HCT116 (cell line): ENCODE results near the gene INPP4A. TPM values are rescaled to one million over a fixed set of nuclear protein-coding genes. Genes with fewer than 3 reads are reported as not detected.

Source experiments
- ATAC-seq: fragments of 200-7000 bp; cut with Tn5 transposase; 2 replicates; pipeline ENCODE4 v1.9.1; 2020; ENCODE audit warnings: mild to moderate bottlenecking, moderate library complexity
- BruUV-seq: library from RNA; stranded (reverse); fragments of 400-500 nt; replicated peaks from 2 replicates; lab custom pipeline; 2021; lab: Mats Ljungman, UMichigan
- CTCF ChIA-PET: fragments of 300-600 bp; sonication (Branson Sonifier 250); formaldehyde crosslinking; loops from one replicate; lab custom pipeline; 2021; ENCODE audit warnings: antibody characterized with exemption; lab: Charles Lee
- POLR2A ChIA-PET: fragments of 300-600, 350-600 bp; sonication (Branson Sonifier 250); formaldehyde crosslinking; loops from one replicate; lab custom pipeline; 2021; ENCODE audit warnings: antibody characterized with exemption; lab: Charles Lee
- RAD21 ChIA-PET, 2 experiments: fragments of 300-600 bp; sonication (Branson Sonifier 250); formaldehyde crosslinking; loops; one replicate each; lab custom pipeline; 2023; ENCODE audit warnings: low total read pairs in 2 of 2; ENCODE audit not compliant: uncharacterized antibody in 2 of 2, unreplicated experiment in 2 of 2, low non-redundant PET in 1 of 2; lab: Charles Lee
- DNase-seq: peaks from one replicate; pipeline ENCODE4 v3.0.0-alpha.2; 2010; ENCODE audit warnings: low read depth, low spot score
- H2AFZ ChIP-seq: fragments of 200-600 bp; shearing (Covaris generic), sonication (generic); 2 replicates; pipeline ENCODE4 v1.6.1; 2017; ENCODE audit warnings: low read depth, mixed run types, mixed read lengths, antibody characterized with exemption, low read length; ENCODE audit not compliant: poor library complexity, severe bottlenecking
- H3K27ac ChIP-seq: 2 replicates; pipeline ENCODE4 v1.5.1; 2012; ENCODE audit warnings: low read depth, low read length
- H3K27me3 ChIP-seq: fragments of 200-600 bp; sonication (generic); 2 replicates; pipeline ENCODE4 v1.6.1; 2016; ENCODE audit warnings: mixed run types, low read length, mixed read lengths; ENCODE audit not compliant: insufficient read depth
- H3K36me3 ChIP-seq, 2 experiments: fragments of 200-500 bp in 1 of 2; fragments of 200-600 bp in 1 of 2; sonication (Bioruptor generic) in 1 of 2; sonication (generic) in 1 of 2; 2 replicates each; pipeline versions ENCODE4 v1.5.1 to v1.6.1; 2014 to 2016; ENCODE audit warnings: low read length in 2 of 2, inconsistent platforms in 1 of 2, mixed read lengths in 1 of 2, mixed run types in 1 of 2; ENCODE audit not compliant: insufficient read depth in 2 of 2, control insufficient read depth in 1 of 2
- H3K4me1 ChIP-seq, 2 experiments: fragments of 200-600 bp in 1 of 2; sonication (generic) in 1 of 2; 2 replicates each; pipeline versions ENCODE4 v1.5.1 to v1.6.1; 2012 to 2017; ENCODE audit warnings: low read length in 2 of 2, inconsistent platforms in 1 of 2, mild to moderate bottlenecking in 1 of 2, mixed read lengths in 1 of 2, mixed run types in 1 of 2, moderate library complexity in 1 of 2; ENCODE audit not compliant: insufficient read depth in 2 of 2, control insufficient read depth in 1 of 2
- H3K4me2 ChIP-seq: fragments of 200-600 bp; sonication (generic); 2 replicates; pipeline ENCODE4 v1.6.1; 2017; ENCODE audit warnings: mixed run types, low read length, mixed read lengths
- H3K4me3 ChIP-seq, 2 experiments: fragments of 200-600 bp in 1 of 2; sonication (generic) in 1 of 2; replicated peaks in 1 of 2; 2 replicates each; pipeline ENCODE4 v1.5.1; 2011 to 2016; ENCODE audit warnings: low read length in 2 of 2, control low read depth in 1 of 2, low read depth in 1 of 2, mild to moderate bottlenecking in 1 of 2, mixed read lengths in 1 of 2, mixed run types in 1 of 2
- H3K79me2 ChIP-seq: fragments of 200-600 bp; sonication (generic); 2 replicates; pipeline ENCODE4 v1.6.1; 2017; ENCODE audit warnings: mild to moderate bottlenecking, mixed run types, low read length, moderate library complexity, mixed read lengths; ENCODE audit not compliant: insufficient read depth
- H3K9ac ChIP-seq: fragments of 200-600 bp; sonication (generic); 2 replicates; pipeline ENCODE4 v1.6.1; 2016; ENCODE audit warnings: low read length, mixed read lengths
- H3K9me2 ChIP-seq: fragments of 200-600 bp; sonication (generic), shearing (Covaris generic); 2 replicates; pipeline ENCODE4 v1.6.1; 2017; ENCODE audit warnings: mixed run types, mild to moderate bottlenecking, moderate library complexity; ENCODE audit not compliant: insufficient read depth
- H3K9me3 ChIP-seq, 2 experiments: fragments of 200-500 bp in 1 of 2; fragments of 200-600 bp in 1 of 2; sonication (Bioruptor generic) in 1 of 2; sonication (generic) in 1 of 2; 2 replicates each; pipeline ENCODE4 v1.6.1; 2014 to 2017; ENCODE audit warnings: low read length in 2 of 2, mixed read lengths in 2 of 2, inconsistent platforms in 1 of 2, low read depth in 1 of 2, mild to moderate bottlenecking in 1 of 2, mixed run types in 1 of 2, moderate library complexity in 1 of 2; ENCODE audit not compliant: control insufficient read depth in 1 of 2, insufficient read depth in 1 of 2
- H4K20me1 ChIP-seq: fragments of 200-600 bp; sonication (generic), shearing (Covaris generic); 2 replicates; pipeline ENCODE4 v1.6.1; 2017; ENCODE audit warnings: mixed run types, mild to moderate bottlenecking, moderate library complexity; ENCODE audit not compliant: insufficient read depth
- CBX3 ChIP-seq: IDR thresholded peaks from 2 replicates; pipeline ENCODE4 v1.6.1; 2012; ENCODE audit warnings: low read depth
- CEBPB ChIP-seq: IDR thresholded peaks from 2 replicates; pipeline ENCODE4 v1.6.1; 2012; ENCODE audit warnings: low read depth
- EGR1 ChIP-seq: IDR thresholded peaks from 2 replicates; pipeline ENCODE4 v1.6.1; 2012; ENCODE audit warnings: low read depth
- EZH2 ChIP-seq: fragments of 200-600 bp; sonication (generic); IDR thresholded peaks from 2 replicates; pipeline ENCODE4 v1.6.1; 2017; ENCODE audit warnings: antibody characterized with exemption, mixed run types
- JUND ChIP-seq: IDR thresholded peaks from 2 replicates; pipeline ENCODE4 v1.6.1; 2012
- POLR2A ChIP-seq: IDR thresholded peaks from 2 replicates; pipeline ENCODE4 v1.7.0; 2011; ENCODE audit warnings: borderline replicate concordance; ENCODE audit not compliant: insufficient read depth, insufficient read length; ENCODE audit errors: extremely low read depth
- POLR2AphosphoS5 ChIP-seq: IDR thresholded peaks from 2 replicates; pipeline ENCODE4 v1.6.1; 2011; ENCODE audit warnings: mild to moderate bottlenecking, low read depth, low read length, moderate library complexity
- SP1 ChIP-seq: IDR thresholded peaks from 2 replicates; pipeline ENCODE4 v1.6.1; 2012; ENCODE audit warnings: low read depth
- SRF ChIP-seq: IDR thresholded peaks from 2 replicates; pipeline ENCODE4 v1.6.1; 2012; ENCODE audit warnings: low read depth
- YY1 ChIP-seq: IDR thresholded peaks from 2 replicates; pipeline ENCODE4 v1.6.1; 2011; ENCODE audit warnings: low read length, low read depth, moderate library complexity, mild to moderate bottlenecking; ENCODE audit not compliant: insufficient replicate concordance; ENCODE audit errors: extremely low read depth
- ZFX ChIP-seq: fragments of 450-650 bp; IDR thresholded peaks from 2 replicates; pipeline ENCODE4 v1.6.1; 2017
- intact Hi-C: fragments of 100-400 bp; cut with micrococcal nuclease; formaldehyde crosslinking; loops from 2 replicates; pipeline ENCODE4 v1.10.0; 2022
- total RNA-seq: library from RNA; stranded (reverse); gene quantifications from one replicate; pipeline ENCODE4 v1.2.1, GENCODE V29; 2021; ENCODE audit not compliant: unreplicated experiment
- TF ChIP-seq, protein P1 (sequence below): IDR thresholded peaks from 2 replicates; pipeline ENCODE4 v1.6.1; 2012
- TF ChIP-seq, protein P2 (sequence below), 3 experiments: fragments of 200-600 bp in 1 of 3; sonication (generic) in 1 of 3; IDR thresholded peaks in 2 of 3; conservative IDR thresholded peaks in 1 of 3; 2 replicates each; pipeline ENCODE4 v1.5.1; 2012 to 2017; ENCODE audit warnings: low read depth in 2 of 3, low read length in 2 of 3, antibody characterized with exemption in 1 of 3, borderline replicate concordance in 1 of 3, control low read depth in 1 of 3, mild to moderate bottlenecking in 1 of 3, mixed read lengths in 1 of 3, mixed run types in 1 of 3, moderate library complexity in 1 of 3; ENCODE audit not compliant: insufficient read depth in 1 of 3

The INPP4A gene
- total RNA-seq, 1 experiment from 2014 or later = 18.5 TPM

DNA sequence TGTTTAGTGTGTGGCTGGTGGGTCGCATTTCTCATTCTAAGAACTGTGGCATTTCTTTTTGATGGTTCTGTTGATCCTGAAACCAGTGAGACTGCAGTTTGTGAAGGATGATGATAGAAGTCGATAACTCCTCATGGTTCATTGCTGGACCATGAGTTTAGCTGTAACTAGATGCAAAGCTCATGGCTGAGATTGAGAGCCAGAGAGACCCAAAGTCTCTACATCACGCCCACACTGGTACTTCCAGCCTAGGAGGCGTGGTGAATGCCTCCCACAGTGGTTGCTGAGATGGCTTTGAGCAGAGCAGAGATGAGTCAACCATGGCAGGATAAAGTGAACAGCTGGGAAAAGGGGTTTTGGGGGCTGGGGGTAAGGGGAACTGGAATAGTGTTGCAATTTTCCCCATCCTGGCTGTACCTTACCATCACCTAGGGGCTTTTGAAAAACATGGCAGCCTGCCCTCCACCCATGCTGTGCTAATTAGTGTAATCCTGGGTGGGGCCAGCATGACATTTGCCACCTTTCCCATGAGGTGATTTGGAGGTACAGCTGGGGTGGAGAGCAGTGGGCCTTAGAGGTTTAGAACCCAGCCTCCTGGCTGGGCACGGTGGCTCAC lies 24.1 kb downstream of the INPP4A start:
- Histone ChIP-seq H3K27ac (no peak overlapping the region), H3K9ac (no peak overlapping the region), H3K79me2 (peaks cover 17% of the 10 kb centered on the region; the same call in 1 of the 2 replicates), H3K9me2 (no peaks in the 10 kb centered on the region), H3K36me3 (no peaks in the 10 kb centered on the region), H3K4me2 (peak overlapping the region; percentile 13; the same call in 1 of the 2 replicates), H2AFZ (no peak overlapping the region), H3K4me3 (no peak overlapping the region), H3K4me1 (peaks cover 11 to 31% of the 10 kb centered on the region in 2 experiments), H4K20me1 (no peaks in the 10 kb centered on the region), H3K9me3 (no peaks in the 10 kb centered on the region), H3K27me3 (no peaks in the 10 kb centered on the region)
- no TSS peak for BruUV-seq
- ChIA-PET CTCF (no interaction called here), RAD21 (no interaction called here), POLR2A (no interaction called here)
- ATAC-seq (no peak), DNase-seq (no peak)
- no peak for TF ChIP-seq SRF
- no peak for TF ChIP-seq YY1
- TF ChIP-seq POLR2A = no peak
- no peak for TF ChIP-seq POLR2AphosphoS5
- no peak for TF ChIP-seq CBX3
- TF ChIP-seq CEBPB = no peak
- no peak for TF ChIP-seq EGR1
- TF ChIP-seq JUND = no peak
- TF ChIP-seq EZH2 = no peak
- TF ChIP-seq ZFX = no peak
- TF ChIP-seq, protein P1, sequence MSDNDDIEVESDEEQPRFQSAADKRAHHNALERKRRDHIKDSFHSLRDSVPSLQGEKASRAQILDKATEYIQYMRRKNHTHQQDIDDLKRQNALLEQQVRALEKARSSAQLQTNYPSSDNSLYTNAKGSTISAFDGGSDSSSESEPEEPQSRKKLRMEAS = no peak
- TF ChIP-seq, protein P2, sequence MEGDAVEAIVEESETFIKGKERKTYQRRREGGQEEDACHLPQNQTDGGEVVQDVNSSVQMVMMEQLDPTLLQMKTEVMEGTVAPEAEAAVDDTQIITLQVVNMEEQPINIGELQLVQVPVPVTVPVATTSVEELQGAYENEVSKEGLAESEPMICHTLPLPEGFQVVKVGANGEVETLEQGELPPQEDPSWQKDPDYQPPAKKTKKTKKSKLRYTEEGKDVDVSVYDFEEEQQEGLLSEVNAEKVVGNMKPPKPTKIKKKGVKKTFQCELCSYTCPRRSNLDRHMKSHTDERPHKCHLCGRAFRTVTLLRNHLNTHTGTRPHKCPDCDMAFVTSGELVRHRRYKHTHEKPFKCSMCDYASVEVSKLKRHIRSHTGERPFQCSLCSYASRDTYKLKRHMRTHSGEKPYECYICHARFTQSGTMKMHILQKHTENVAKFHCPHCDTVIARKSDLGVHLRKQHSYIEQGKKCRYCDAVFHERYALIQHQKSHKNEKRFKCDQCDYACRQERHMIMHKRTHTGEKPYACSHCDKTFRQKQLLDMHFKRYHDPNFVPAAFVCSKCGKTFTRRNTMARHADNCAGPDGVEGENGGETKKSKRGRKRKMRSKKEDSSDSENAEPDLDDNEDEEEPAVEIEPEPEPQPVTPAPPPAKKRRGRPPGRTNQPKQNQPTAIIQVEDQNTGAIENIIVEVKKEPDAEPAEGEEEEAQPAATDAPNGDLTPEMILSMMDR (IDR thresholded peaks at IDR 0.05 in 2 of 3, conservative IDR thresholded peaks at IDR 0.05 in 1 of 3; ENCODE audit: borderline replicate concordance in 1 of 3, insufficient read depth in 1 of 3, low read depth in 2 of 3, low read length in 2 of 3) = no peak
- no peak for TF ChIP-seq SP1
- intact Hi-C loops = no loop called here
